ENCODE results near the gene CCM2.

CCM2 gene

GRCh38 chr7:45036796-45037195, 36.8 kb downstream of the CCM2 start:
- DNase-seq: no peak

- no peak for DNase-seq
Measured at GRCh38 chr7:45037876-45038275, 37.9 kb downstream of the CCM2 start.

DNA sequence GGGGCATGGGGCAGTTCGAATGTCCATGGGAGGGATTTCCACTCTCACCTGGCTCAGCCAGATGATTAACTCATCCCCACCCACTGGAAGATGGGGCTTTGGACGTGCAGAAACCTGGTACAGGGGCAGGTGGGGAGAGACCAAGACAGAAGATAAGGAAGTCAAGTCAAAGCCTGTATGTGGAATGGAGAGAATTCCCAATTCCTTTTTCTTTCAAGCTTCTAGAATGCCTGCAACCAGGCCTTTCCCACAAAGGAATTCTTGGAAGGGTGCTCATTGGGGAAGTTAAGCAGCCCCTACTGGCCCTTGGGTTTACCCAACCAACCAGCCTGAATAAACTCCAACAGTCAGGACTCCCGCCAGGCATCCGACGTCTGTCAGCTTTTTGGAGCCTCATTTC, 39.1 kb downstream of the CCM2 start:
- DNase-seq: no peak

DNA sequence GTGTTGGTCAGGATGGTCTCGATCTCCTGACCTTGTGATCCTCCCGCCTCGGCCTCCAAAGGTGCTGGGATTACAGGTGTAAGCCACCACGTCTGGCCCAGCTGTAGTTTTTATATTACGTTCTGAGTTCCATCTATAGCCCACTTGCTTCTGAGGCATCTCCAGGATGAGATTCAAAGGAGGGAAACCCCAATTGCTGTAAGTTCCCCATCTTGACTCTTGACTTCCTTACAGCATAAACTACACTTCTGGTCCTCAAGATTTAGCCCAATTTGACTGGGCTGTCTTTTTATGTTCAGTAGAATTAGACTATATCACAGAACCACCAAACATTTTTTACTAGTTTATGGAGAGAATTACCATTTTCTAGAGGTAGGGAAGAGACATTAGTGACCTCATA, 44.3 kb downstream of the CCM2 start:
- no peak for DNase-seq

DNA sequence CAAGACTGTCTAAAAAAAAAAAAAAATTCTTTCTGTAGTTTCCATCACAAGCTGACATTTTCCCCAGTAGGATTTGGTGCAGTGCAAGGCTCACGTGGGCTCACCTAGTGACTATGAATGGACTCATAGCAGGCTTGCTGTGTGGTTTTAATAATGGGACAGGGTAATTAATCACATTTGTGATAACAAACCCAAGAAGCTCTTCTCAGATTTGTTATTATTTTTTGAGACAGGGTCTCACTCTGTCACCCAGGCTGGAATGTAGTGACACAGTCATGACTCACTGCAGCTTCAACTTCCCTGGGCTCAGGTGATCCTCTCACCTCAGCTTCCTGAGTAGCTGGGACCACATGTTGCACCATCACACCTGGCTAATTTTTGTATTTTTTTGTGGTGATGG, 48.7 kb downstream of the CCM2 start:
- DNase-seq: no peak

- DNase-seq: no peak
Measured at GRCh38 chr7:45050198-45050597, 50.2 kb downstream of the CCM2 start.

DNA sequence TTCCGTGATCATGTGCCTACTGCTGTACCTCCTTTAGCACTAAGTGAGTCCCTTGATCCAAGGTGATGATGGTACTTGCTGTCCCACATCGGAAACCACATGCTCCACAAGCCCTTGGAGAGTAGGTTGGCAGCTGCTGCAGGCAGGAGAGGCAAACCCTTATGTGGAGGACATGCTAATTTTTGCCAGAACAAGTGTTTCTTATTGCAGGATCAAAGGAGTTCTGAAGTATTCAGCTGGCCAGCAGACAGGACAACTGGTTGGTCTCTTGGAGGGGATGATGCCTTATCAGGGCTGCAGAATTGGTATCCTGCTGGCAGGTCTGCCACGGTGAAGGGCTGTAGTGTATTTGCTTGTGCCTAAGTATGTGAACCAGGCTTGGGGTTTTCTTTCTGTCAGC, 52.0 kb downstream of the CCM2 start:
- no peak for DNase-seq

- DNase-seq: no peak
Measured at GRCh38 chr7:45053401-45053800, 53.4 kb downstream of the CCM2 start.

- DNase-seq: no peak
Measured at GRCh38 chr7:45053941-45054340, 53.9 kb downstream of the CCM2 start.

GRCh38 chr7:45054442-45054841, 54.4 kb downstream of the CCM2 start:
- DNase-seq: no peak

GRCh38 chr7:45055016-45055415, 55.0 kb downstream of the CCM2 start:
- no peak for DNase-seq

GRCh38 chr7:45055594-45056219, 55.7 kb downstream of the CCM2 start:
- DNase-seq: no peak

GRCh38 chr7:45057878-45058277, 57.9 kb downstream of the CCM2 start:
- no peak for DNase-seq

GRCh38 chr7:45060295-45060694, 60.3 kb downstream of the CCM2 start:
- no peak for DNase-seq

GRCh38 chr7:45061352-45061751, 61.4 kb downstream of the CCM2 start:
- no peak for DNase-seq

DNA sequence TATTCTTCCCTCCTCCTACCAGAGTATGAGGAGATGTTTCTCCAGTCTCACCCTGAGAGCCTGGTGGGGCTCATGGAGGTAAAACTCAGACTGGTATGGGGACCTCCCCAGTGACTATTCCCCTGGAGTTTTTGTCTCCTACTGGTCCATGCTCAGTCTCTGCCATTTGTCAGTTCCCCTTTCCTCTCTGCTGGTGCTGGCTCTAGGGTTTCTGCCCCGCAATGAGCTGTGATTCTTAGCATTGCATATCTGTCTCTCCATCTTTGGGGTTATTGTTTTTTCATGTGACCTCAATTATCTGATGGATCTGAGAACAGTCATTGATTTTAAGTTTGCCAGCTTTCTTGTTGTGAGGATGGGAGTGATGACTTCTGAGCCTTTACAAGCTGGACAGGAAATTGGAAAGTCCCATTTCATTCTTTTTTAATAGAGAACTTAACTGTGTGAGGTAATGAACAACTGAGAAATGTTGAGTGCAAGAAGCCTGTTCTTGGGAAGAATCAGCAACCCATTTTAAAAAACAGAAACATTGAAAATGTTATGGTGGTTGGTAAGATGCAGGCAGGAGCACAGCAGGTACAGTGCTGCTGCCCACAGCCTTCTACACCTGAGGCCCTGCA, 61.9 kb downstream of the CCM2 start:
- DNase-seq: no peak

- DNase-seq: no peak
Measured at GRCh38 chr7:45064047-45064725, 64.2 kb downstream of the CCM2 start.

- no peak for DNase-seq
Measured at GRCh38 chr7:45065031-45065995, 65.3 kb downstream of the CCM2 start.

- no peak for DNase-seq
Measured at GRCh38 chr7:45066409-45066808, 66.4 kb downstream of the CCM2 start.

DNA sequence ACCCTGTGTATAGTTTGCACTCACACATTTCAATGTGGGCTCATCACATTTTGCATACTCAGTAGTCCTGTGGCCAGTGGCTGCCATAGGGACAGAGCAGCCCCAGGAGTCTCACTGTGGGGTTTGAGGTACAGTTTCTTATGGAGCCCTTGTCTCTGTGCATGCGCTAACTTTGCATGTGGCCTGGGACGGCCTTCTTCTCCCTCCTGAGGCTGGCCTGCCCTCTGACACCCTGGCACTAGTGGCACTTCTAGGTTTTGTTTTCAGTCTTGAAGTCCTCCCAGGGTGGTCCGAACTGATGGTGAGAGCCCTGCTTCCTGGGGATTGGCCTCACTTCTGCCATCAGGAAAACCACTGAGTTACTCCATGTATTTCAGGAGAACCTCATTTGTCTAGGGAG, 67.6 kb downstream of the CCM2 start:
- DNase-seq: no peak

DNA sequence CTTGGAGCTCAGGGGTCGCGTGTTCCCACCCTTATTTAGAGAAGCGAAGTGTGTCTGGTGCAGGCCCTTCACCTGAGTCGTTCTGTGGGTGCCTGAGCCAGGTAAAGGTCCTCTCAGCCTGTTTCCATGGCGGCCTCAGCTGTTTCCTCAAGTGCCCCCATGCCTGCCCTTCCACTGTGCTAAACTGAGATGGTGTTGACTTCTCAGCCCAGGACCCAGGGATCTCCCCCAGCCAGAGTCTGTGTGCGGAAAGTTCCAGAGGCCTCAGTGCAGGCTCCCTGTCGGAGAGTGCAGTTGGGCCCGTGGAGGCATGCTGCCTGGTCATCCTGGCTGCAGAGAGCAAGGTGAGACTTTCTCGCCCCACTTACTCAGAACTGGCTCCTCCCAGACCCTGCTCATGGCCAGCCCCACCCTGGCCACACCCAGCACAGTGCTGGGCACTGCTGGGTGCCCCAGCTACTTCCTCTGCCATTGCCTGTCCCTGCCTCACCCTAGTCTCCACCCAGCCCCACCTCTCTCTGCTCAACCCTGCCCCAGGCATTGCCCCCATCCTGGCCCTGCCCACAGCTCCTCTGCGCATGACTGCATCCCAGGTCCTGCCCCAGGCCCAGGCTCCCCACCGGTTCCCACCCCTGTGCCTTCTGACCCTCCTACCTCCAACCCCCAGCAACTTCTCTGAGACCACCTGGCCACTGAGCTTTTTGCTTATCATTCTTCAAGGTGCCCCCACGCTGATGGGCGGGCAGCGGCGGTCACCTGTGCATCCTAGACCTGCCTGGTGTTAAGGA, 68.4 kb downstream of the CCM2 start:
- DNase-seq: no peak

GRCh38 chr7:45069444-45070253, 69.6 kb downstream of the CCM2 start:
- DNase-seq: no peak

All from SIG-M5 (cell line).